NCI-H187 (cell line): ENCODE measurements around the gene CTNND2.
"Not testable (repeated sequence)": the region's sequence is repeated elsewhere in the genome, so short reads cannot be mapped to it uniquely, and the experiment has no call there.

Experiments used
- DNase-seq, 2 experiments: peaks; one replicate each; lab custom pipeline; 2025; lab: John Stamatoyannopoulos, UW

The CTNND2 gene

DNA sequence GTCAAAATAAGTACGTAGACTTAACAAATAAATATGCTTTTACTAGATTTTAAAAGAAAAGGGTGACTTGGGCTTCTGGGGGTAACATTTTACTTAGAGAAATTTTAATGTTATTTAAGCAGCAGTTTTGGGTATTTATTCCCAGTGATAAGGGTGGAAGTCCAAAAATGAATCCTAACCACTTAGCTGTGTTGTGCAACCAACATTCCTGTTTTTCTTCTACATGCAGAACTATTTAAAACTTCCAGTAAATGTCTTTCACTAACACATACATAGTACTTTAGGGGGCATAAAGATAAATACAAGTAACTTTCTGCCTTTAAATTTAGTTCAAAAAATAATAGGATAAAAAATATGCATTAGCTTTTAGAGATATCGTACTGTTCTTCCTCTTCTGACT, 436.7 kb downstream of the CTNND2 start:
- DNase-seq: no peak

DNA sequence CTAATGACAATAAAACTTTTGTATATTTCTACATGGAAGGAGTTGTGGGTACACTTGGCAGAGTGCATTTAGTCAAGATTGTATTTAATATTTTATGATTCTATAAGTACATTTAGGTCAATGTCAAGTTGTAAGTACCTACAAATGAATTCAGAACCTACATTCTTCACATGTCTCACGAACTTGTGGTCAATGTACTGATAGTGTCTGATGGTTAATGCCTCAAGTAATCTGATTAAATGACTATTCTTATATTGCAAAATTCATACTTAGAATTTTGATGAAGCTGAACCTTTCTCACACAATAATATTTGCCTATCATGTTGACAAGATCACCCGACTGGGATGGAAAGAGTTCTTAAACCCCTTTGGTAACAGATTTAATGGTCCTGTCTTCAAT, 444.5 kb downstream of the CTNND2 start:
- DNase-seq: no peak

DNA sequence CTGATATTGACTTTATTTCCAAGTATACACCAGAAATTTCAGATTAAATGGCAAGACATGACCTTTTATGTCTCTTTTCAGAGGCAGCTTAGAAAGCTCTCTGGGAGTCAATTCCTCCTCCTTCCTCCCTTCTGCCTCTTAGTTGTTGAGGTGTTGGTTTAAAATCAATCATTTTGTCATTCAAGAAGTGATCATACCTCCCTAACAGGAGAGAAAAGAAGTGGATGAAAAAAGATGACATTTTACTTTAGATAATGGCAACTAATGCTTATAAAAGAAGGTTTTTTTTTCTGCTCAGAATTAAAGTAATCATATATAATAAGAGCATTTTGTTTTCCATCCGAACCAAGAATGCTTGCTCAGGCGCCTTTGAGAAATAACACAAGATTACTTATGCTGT, 448.7 kb downstream of the CTNND2 start:
- DNase-seq: no peak

DNA sequence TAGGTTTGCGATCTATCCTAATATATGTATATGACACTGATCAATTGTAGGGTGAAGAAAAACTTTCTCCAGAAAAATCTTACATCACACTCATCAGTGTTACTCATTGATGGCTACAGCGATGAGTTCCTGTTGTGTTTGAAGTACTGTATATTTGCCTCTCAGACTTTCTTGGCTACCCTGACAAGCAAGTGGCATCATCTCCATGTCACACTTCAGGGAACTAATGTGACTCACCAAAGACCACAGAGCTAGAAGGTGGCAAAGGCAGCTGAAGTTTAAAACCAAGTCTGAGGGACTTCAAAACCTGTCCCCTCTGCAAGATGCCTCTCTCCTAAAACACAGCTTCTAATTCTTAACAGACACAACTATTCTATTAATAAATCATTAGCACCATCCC, 451.4 kb downstream of the CTNND2 start:
- no peak for DNase-seq

DNA sequence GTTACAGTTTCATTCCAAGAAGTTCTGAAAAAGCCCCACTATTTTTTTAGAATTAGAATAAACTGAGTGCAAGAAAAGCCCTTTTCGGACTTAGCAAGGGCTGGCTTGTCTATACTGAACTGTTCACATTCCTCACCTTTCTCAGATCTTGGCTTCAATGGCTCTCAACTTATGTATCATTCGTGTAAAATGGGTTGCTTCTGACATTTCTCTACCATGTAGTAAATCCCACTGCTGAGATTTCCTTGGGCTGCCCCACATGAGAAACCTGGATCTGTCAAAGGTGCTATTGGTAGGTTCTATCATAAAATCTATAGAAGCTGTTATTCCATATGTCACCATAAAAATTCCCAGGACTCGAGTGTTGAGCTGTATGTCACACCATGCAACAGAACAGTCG, 454.3 kb downstream of the CTNND2 start:
- no peak for DNase-seq

DNA sequence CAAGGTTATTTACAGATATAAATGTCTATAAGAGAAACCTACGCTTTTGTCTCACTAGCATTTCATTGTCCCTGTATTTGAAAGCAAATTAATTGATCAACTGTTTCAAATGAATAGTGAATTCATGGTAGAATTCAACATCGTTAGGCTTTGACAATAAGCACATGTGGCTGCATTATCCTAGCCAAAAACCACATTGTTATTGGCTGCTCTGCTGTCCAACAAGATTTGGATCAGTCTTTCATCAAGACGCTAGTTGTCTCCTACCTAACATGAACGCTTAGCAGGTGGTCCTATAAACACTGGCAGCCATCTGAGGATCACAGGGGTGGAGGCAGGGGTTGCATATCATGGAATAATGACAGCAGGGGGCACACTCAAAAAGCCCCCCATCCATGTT, 455.0 kb downstream of the CTNND2 start:
- no peak for DNase-seq

DNA sequence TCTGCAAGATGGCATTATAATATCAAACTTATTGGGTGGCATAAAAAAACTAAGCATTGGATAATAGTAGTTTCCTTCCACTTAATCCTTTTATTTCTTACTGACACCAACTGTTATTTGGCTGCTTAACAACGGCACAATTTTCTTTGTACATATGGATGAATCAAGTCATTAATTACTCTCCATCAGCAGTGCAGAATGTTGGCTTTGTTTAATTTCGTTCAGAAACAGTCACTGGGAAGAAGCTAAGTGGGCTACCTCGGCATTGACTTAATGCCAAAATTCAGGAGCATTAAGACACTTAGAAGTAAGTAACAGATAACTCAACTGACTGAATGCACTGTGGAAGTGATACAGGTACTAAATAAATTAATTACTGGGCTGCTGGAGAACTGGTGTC, 460.4 kb downstream of the CTNND2 start:
- DNase-seq: no peak

DNA sequence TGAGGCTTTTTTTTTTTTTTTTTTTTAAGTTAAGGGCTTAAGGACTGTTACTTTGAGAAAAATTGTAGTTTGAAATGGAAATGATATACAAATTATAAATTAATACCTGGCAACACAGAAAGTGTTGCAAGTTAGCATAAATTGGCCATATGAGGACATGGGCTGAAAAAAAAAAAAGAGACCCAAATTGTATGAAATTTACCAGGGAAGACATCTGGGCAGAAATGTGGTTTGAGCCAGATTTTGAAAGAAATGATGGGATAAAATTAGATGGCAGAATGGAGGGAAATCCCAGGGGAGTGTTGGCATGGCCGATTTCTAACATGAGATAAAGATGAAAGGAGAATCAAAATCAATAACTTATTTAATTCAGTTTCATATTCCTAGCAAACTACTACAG, 472.1 kb downstream of the CTNND2 start:
- DNase-seq: no peak

DNA sequence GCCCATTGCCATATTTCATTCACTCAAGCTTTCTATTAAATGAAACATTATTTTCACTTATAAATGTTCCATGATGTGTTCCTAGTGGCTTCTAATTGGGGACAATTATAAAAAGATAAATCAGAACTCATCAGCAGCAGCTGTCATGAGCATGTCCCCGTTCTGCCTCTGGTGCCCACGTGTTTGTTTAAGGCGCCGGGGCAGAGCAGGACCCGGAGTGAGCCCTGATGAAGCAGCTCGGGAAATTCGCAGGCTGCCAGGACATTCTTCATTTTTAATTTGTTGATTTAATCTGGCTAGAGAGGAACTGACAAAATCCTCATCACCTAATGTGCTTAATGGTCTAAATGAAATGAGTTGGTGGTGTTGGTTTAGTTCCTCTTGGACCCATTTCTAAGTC, 475.0 kb downstream of the CTNND2 start:
- no peak for DNase-seq

DNA sequence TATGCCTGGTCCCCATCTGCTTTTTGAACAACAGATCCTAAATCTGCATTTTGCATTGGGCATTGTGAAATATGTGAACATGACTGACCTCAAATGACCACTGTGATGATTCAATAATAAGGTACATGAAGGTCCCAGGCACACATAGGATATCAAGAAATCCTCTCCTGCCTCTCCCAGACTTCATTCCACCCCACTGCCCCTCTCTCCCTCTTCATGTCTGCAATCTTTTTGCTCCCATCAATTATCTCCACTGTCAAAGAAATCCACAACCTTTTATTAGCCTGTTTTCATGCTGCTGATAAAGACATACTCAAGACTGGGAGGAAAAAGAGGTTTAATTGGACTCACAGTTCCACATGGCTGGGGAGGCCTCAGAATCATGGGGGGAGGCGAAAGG, 476.7 kb downstream of the CTNND2 start:
- no peak for DNase-seq

DNA sequence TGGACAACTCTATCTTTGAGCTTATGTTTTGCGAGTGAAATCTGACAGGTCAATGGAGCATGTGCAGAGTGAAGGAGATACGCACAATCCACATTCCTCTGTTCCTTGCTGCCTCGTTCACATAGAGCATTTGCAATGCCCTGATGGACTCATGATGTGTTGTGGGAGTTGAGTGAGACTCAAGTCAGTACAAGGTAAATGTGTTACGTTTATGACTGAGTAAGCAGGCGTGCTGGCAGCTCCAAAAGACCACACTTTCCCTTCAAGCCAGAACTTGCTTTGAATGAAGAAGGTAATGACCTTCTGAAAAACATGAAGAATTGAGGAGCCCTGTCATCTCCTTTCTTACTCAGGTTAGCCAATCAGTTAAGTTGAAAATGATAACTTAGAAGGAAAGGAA, 477.8 kb downstream of the CTNND2 start:
- DNase-seq: no peak

DNA sequence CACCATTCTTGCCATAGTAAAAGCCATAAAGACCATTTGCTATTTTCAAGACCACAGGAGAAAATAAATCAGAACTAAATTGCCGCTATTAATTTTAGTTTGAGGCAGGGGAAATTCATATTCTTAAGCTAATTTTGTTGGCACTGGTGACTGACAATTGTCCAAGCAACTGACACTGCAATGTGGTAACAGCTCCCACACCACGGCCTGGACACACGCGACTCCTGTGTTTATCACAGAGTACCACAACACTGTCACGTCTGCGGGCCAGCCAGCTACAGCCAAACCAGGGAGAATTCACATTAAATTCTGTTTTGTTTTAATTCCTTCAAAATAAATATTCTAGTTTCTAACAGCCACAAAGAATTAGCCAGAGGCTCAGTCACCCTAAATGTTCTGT, 481.9 kb downstream of the CTNND2 start:
- no peak for DNase-seq

DNA sequence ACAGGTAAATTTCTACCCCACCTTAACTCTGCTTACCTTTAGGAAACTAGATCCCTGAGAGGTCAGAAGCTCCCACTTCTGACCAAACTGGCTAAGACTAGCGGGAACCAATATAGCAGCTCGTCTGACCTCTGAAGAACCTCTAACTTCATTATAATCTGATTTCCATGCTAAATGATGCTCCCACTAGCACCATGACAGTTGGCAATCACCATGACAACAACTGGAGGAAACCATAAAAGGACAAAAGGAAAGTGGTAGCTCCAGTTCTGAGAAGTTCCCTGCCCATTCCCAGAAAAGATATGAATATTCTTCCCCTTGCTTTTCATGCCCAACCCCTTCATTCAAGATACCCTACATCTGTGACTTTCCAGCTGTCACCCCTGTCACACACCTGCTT, 483.3 kb downstream of the CTNND2 start:
- no peak for DNase-seq

DNA sequence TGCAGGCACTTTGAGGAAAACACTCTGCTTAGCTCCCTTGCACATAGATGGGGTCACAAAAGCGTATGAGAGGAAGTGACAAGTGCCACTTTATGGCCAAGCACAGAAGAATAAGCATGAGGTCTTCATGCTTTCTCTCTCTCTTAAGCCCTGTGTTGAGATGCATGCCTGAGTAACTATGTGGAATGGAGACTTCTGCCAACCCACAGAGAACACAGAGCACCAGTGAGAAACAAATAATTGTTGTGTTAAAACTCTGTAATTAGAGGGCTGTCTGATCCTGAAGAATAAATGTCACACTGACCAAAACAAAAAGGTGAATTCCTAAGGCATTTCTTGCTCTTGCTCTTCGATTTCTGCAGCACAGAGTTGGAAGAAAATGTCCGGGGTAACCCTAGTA, 488.5 kb downstream of the CTNND2 start:
- DNase-seq: no peak

DNA sequence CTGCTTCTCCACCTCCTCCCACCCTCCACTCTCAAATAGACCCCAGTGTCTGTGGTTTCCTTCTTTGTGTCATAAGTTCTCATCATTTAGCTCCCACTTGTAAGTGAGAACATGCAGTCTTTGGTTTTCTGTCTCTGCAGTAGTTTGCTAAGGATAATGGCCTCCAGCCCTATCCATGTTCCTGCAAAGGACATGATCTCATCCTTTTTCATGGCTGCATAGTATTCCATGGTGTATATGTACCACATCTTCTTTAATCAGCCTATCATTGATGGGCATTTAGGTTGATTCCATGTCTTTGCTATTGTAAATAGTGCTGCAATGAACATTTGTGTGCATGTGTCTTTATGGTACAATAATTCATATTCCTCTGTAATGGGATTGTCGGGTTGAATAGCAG, 489.5 kb downstream of the CTNND2 start:
- DNase-seq: not testable (repeated sequence)

DNA sequence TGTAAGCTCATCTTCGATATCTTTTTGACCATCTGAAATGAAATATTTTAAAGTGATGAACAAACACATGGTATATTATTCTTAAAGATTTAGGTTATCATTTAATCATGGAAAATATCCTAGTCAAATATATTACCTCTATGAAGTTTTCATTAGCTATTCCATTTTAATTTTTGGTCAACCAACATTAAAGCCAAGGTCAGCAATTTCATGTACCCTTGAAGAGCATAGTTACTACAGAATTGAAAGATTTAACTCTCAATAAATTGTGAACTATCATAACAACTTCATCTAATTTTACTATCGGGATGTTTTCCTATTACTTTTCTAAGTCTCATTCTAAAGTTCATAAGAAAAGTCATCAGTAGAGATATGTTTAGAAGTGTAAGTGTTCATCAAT, 492.6 kb downstream of the CTNND2 start:
- no peak for DNase-seq

DNA sequence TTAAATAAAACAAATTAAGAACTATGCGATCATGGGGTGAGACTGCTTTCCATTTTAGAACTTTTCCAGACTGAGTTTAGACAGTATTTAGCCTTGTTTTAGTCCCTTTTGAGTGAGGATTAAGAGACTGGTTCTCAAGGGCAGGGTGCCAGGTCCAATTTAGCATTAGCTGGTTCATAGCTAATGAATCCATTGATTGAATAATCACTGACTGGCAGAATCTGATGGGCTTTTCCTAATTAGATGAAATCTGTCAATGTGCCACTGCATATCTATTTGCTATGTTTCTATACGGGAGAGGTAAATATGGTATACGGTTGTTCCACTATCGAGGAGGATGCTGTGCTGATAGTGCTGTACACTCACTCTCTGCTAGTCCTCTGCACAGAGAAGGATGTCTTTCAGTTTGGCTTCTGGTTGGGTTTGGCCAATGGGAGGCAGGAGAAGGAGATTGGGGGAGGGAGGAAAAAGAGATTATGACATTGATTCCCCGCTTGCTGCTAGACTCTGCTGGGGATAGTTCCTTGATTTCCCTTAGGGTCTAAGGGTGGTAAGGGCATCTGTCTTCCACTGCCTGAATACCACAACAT, 496.6 kb downstream of the CTNND2 start:
- DNase-seq: no peak

DNA sequence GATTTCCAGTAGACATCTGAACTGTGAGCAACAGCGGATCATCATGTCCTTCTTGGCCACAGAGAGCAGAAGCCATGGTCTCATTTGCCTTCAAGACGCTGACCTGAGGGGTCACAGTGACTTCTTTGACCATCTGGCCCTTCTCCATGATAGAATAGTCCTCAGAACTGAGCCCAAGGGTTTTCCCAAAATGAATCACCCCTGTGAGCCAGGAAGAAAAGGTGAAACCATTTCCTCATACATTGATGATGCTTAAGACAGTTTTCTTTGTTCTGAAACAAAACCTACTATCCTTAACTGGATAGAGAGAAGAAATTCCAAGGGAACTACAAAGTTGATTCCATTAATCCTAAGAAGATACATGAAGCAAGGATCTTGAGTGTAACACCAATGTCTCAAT, 503.9 kb downstream of the CTNND2 start:
- no peak for DNase-seq

DNA sequence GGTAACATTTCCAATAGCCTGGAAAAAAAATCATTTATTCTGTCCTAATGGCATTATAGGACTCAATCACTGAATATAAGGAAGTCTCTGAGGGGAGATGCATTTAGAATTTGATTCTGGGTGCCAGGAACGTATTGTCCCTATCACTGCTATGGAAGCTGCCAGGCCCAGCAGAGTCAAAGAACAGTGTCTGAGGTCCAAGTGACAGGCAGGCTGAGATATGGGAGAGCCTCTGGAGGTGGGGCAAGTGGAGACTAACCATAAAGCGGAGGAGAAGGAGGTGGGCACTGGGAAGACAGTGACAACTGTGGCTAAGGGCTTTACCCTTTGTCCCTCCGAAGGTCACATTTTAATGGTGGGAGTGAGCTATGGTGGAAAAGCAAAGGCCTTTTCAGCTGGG, 505.5 kb downstream of the CTNND2 start:
- no peak for DNase-seq

DNA sequence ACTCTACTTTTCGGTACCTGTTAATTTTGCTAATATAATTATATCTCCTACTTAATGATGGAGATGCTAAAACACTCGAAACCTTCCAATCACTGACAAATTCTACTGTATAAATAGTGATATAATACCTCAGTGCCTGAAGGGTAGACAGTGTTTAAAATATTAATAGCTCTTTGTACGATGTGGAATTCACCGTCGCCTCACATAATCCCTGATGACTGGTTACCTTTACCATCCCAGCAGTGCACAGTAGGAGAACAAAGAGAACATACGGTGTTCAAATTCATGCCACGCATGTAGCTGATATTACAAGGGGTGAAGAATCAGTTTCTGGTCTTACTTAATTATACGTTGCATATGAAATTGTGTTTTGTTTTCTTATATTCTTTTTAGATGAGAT, 506.7 kb downstream of the CTNND2 start:
- DNase-seq: no peak

DNA sequence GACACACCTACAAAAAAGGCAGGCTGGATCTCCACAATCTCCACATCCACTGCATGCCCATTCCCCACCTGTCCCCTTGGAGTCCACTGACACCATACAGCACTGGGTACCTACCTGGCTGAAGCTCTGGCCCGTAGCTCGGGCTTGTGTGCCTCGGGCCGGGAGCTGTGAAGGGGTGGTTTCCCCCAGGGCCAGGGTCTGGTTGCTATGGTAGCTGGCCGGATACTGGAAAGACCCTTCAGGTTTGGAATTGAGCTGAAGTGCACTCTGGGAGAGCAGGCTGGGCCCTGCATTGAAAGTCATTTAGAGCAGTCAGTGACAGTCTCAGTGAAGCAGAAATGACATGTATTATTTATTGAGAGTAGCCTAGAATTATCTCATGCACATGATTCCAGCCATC, 507.3 kb downstream of the CTNND2 start:
- DNase-seq: no peak

DNA sequence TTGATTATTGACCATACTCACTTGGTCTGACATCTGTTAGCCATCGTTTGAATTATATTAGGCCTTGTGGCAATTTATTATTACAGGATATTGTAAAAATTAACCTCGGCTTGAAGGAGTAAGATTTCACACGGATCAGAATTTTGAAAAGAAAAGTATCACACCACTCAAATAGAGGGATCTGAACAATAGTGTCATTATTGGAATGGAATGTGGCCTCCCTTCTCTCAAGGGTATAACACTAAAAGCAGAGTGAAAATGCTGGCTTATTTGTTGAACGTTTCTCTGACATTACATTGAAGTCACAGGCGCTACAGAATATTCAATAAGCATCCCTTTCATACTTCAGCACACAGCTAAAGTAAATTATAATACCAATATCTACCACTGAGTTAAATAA, 509.3 kb downstream of the CTNND2 start:
- no peak for DNase-seq

DNA sequence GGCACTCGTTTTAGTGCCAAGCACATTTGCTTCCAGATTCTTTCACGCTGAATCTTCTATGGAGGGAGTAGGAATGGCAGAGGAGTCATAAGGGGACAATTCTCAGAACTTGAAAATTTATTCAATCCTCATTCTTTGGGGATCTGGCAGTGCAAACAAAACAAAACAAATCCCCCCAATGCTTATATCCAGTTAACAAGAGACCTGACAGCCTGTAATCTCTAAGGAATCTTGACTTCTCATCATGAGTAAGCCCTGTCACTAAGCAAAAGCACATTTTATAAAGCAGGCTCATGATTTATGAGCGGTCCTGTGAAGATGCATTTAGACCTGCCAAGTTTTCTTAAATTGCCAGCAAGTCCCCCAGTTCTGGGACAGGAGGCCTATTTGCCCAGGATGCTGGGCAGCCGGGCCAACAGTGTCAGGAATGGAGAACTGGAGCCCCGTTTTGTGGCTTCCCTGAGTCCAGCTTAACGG, 513.9 kb downstream of the CTNND2 start:
- DNase-seq: no peak

DNA sequence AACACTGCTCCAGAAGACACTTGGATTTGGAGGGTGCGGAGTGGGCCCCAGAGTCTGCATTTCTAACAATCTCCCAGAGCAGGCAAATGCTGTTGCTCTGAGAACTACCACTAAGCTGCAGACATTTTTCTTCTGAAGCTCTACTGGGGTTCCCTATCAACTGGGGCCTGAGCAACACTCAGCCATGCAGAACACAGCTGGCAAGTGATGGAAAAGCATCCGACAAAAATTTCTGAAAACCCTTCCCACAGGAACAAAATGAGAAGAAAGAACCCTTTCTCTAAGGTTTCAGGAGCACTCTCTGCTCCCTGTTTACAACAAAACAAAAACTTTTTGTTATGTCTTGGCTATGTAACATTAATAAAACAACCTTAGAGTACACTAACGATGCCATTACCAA, 516.9 kb downstream of the CTNND2 start:
- no peak for DNase-seq

DNA sequence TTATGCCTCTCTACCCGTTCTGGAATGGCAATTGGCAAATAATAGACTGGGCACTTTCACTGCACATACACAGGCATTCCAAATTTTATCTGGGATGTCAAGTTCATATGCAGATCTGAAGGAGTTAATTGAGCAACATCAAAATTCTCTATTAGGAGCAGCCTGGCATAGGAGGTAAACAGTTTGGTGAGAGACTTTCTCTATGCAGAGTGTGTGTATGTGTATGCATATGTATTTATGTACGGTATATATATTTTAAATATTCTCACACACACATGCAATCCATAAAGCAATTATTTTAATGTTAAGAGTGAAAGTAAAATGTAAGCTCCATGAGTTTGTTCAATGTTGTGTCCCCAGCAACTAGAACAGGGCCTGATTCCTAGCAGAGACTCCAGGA, 517.8 kb downstream of the CTNND2 start:
- DNase-seq: no peak
